ENCODE data around the gene BCL7B.
"Not testable (repeated sequence)": the region's sequence is repeated elsewhere in the genome, so short reads cannot be mapped to it uniquely, and the experiment has no call there.

The BCL7B gene

DNA sequence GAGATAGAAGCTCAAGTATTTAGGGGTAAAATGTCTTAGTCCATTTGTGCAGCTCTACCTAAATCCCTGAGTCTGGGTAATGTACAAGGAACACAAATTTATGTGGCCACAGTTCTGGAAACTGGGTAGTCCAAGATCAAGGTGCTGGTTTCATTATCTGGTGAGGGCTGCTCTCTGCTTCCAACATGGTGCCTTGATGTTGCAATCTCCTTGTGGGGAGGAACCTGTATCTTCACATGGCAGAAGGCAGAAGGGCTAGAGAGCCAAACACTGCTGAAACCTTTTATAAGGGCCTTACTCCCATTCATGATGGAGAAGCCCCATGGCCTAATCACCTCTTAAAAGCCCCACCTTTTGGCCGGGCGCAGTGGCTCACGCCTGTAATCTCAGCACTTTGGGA is 26.7 kb downstream of the BCL7B start:
- TF ChIP-seq, protein P1, sequence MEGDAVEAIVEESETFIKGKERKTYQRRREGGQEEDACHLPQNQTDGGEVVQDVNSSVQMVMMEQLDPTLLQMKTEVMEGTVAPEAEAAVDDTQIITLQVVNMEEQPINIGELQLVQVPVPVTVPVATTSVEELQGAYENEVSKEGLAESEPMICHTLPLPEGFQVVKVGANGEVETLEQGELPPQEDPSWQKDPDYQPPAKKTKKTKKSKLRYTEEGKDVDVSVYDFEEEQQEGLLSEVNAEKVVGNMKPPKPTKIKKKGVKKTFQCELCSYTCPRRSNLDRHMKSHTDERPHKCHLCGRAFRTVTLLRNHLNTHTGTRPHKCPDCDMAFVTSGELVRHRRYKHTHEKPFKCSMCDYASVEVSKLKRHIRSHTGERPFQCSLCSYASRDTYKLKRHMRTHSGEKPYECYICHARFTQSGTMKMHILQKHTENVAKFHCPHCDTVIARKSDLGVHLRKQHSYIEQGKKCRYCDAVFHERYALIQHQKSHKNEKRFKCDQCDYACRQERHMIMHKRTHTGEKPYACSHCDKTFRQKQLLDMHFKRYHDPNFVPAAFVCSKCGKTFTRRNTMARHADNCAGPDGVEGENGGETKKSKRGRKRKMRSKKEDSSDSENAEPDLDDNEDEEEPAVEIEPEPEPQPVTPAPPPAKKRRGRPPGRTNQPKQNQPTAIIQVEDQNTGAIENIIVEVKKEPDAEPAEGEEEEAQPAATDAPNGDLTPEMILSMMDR (conservative IDR thresholded peaks at IDR 0.05; ENCODE audit: low read length): no peak
- H3K4me3 ChIP-seq (ENCODE audit: low read length): no peak overlapping the region
- no peak for DNase-seq (ENCODE audit: low read depth)

GRCh38 chr7:73526896-73527821 is 30.3 kb downstream of the BCL7B start:
- no peak for DNase-seq (ENCODE audit: low read depth)
- no peak overlapping the region for H3K4me3 ChIP-seq (ENCODE audit: low read length)
- TF ChIP-seq, protein P1 (conservative IDR thresholded peaks at IDR 0.05; ENCODE audit: low read length): no peak

- DNase-seq (ENCODE audit: low read depth); H3K4me3 ChIP-seq (ENCODE audit: low read length): not testable (repeated sequence)
Measured at GRCh38 chr7:73526158-73526494, 31.4 kb downstream of the BCL7B start.

DNA sequence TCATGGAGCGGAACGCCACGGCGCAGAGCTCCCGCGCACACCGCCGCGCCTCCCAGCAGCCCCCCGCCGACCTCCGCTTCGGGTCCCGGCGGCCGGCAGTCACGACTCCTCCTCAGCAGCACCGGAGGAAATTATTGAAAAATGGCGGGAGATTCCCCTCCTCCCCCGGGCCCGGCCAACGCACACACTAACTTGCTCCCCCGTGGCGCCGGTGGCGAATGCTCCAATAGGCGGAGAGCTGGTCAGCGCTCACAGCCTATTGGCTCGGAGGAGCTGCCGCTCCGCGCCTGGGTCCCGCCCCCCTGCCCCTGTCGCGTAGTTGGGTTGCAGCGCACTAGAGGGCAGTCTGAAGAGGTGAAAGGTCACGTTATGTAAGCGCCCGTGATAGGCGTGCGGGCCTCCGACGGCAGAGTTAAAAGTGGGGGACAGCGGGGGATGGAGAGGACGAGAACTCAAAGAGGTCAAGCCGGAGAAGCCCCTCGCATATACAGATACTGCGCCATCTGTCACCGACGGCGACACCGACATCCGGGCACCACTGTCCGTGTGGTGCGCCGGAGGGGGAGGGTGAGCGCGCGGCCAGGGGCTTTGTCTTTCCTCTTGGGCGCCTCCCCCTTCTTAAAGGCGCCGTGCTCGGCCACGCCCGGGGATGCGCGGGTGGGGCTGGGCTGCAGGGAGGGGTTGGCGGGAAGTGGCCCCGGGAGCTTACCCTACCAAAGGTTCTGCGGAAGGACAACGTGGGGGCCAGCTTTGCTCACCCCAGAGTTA is 35.2 kb downstream of the BCL7B start, which contains the start of gene BAZ1B:
TSS of gene BAZ1B (minus strand) at position 189 of the 768 bp plus-strand sequence. CDS start 360 bp downstream, outside the sequence.
- TF ChIP-seq, protein P1 (conservative IDR thresholded peaks at IDR 0.05; ENCODE audit: low read length): 0 out of 2 replicates have a peak, but pooled peaks have one; percentile 5
- DNase-seq (ENCODE audit: low read depth): peak; percentile 98
- H3K4me3 ChIP-seq (ENCODE audit: low read length): peak within 1 kb of the TSS; percentile 78

DNA sequence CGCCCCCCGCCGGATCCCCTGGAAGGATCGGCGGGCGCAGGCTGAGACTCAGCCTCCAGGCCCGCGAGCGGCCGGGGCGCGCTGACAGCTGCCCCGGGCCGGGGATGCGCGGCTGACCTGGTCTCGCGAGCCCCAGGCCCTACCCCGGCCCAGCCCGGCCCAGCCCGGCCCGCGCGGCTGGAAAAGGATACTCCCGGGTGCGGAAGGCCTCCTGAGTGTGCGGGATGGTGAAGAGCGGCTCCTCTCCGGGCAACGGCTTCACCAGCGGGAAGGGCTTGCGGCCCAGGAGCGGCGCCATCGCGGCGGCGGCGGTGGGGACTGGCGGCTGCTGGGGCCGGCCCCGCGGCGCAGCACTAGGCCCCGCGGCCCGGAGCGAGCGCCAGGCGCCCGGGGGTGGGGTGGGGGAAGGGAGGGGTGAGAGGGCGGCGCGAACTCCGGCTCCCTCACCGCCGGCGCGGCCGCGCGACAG is 35.8 kb downstream of the BCL7B start:
- TF ChIP-seq, protein P1 (conservative IDR thresholded peaks at IDR 0.05; ENCODE audit: low read length): no peak
- peak; percentile 29 for DNase-seq (ENCODE audit: low read depth)
- peak overlapping the region; percentile 78 for H3K4me3 ChIP-seq (ENCODE audit: low read length)

DNA sequence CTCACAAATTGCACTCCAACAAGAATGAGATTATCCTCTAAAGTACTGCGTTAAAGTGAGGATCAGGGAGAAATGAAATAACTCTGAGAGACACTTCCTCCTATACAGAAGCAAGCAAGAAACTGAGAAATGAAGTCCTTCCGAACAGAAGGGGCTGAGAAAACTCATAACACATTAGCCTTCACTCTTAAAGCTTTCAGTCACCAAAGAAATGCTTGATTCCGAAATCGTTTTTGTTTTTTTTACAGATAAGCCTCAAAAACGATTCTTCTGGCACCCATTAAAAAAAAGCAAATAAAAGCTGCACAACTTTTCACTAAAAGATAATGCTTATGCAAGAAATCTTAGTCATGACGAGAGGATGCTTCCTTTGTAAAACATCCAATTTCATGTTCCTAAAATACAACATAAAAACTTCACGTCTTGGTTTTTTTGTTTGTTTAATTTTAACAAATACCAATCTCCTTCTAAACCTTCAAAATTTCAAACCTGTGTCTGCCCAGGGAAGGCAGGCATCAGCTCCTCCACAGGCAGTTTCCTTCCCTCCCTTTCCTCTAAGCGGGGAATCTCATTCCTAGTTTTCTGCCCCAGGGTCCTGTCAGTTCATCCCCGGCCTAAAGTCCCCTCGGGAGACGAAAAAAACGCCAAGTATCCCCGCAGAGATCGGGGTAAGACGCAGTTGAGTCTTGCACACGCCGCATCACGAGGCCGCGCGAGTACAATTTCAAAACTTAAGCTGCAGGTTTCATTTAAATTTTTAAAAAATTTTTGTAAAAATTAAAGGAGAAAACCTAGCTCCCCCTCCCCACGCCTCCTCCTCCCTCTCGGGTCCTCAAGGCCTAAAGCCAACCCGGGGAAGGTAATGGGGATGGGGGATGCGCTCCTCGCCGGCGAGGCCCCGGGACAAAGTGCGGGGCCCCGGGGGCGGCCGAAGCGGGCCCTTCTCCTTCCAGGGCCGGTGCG is 36.5 kb downstream of the BCL7B start:
- DNase-seq (ENCODE audit: low read depth): peak; percentile 13
- TF ChIP-seq, protein P1 (conservative IDR thresholded peaks at IDR 0.05; ENCODE audit: low read length): no peak

More for the DNA sequence above, 36.5 kb downstream of the BCL7B start:
- peak overlapping the region; percentile 78 for H3K4me3 ChIP-seq (ENCODE audit: low read length)

Measured in AG10803 (cell line).